Activated CD8-positive, alpha-beta memory T cell treated with anti-CD3 and anti-CD28 coated beads, Interleukin-2, amount 50 U/mL, for 1 hour (primary cell): ENCODE data around the gene HYAL2.

Experiments
- DNase-seq: peaks from one replicate; pipeline ENCODE4 v3.0.0-alpha.2; 2020; ENCODE audit errors: extremely low read depth

The HYAL2 gene

DNA sequence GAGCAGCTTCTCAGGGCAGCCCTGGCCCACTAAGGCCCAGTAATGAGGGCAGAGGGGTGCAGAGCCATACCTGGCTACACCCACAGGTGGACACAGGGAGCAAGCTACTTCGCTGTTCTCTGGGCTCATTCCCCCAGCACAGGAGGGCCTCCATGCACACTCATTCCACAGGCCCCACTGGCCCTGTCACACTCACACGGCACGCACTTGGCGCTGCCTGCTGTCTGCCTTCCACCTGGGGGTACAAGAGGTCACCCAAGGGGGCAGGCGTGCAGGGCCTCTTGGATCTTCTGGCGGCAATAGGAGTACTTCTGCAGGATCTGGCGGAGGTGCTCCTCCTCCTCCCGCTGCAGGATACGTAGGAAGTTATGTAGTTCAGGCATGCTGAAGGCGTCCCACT is 7.8 kb upstream of the HYAL2 start:
- no peak for DNase-seq

DNA sequence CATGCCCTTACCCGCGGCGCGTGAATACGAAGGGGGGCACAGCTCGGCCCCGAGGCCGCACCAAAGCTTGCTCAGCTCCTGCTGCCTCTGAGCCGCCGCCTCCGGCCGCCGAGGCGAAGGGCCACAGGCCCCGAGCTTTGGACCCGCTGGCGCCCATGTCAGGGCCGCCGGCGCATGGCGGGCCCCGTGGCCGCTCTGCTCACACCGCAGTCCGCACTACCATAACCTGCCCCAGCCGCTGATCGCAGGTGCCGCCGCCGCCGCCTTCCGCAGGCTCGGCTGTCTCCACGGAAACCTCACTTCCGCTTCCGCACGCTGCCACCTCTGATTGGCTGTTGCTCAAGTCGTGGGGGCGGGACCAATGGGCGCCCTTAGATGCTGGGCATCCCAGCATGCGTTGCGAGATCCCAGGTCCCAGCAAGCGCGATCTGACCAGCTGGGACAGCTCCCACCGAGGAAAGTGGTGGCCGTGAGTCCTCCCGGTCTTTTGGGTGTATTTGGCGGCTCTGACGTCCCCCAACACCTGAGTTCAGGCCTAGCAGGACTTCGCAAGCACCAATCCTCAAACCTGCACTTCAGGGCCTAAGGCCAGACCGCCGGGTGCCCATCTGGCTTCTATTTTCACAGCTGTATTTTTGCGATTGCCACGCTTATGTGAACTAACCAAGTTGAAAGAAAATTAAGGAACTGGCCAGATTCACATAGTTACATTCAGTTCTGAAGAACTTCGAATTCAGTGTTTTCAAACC is 5.6 kb upstream of the HYAL2 start, which contains the start of gene TUSC2:
Gene TUSC2 (minus strand): TSS at position 281 of the 749 bp plus-strand sequence. CDS start 124 bp downstream, at position 157.
- peak; percentile 90 for DNase-seq

DNA sequence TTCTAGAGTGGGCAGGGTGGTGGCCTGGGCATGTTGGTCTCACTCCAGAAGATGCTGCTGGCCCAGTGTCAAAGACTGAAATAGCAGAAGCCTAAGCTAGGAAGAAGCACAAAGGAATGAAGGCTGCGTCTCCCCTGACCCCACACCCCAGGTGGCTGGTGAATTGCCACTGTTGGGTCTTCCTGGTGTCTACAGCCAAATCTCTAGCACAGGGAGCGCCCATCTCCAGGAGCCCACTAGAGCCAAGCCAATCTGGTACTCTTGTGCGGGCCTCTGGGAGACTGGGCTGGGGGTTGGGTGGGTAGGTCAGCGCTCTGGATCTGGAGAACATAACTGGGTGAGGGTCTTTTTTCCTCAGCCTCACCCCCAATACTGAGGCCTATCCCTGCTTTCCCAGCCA is 4.6 kb upstream of the HYAL2 start:
- DNase-seq, result no peak

DNA sequence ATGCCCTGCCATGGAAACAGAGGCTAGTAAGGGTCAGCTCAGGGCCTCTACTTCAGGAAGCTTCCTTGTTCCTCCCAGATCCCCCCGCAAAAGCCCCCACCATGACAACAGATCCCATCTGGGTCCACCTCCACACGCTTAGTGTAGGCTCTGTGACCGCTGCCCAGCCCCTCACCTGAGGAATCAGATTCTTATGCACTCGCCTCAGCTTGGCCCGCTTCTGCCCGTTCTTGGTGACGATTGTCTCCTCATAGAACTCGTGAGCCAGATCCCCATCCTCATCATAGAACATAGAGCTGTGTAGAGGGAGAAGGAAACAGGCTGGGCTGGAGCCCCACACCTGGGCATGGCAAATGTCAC is 3.6 kb upstream of the HYAL2 start:
- DNase-seq, result no peak

DNA sequence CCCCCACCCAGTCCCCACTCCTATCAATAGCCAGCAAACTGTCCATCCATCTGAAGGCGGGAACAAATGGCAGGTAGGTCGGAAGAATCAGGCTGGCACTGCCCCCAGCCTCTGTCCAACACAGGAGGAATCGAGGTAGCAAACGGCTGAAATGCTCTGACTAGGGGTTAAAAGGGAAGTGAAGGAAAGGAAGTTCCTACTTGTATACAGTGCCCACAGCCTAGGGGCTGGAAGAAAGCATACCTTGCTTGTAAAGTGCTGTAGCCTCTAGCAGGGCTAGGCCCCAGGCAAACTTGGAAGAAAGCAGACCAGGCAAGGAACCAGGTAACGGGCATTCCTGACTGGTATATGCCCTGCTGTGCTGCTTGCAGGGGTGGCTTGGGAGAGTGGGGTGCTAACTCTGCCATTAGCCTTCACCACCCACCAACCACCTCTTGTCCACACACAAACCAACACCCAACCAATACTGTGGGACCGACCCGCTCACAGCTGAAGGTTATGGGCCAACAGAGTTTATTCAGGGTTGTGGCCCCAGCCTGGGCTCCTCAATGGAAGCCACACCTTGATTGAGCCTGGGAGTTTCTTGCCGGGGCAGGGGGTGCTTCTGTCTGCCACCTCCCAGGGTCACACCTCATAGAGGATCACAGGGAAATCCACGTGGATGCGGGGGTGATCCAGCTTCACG is 3.1 kb upstream of the HYAL2 start:
- DNase-seq, result no peak

DNA sequence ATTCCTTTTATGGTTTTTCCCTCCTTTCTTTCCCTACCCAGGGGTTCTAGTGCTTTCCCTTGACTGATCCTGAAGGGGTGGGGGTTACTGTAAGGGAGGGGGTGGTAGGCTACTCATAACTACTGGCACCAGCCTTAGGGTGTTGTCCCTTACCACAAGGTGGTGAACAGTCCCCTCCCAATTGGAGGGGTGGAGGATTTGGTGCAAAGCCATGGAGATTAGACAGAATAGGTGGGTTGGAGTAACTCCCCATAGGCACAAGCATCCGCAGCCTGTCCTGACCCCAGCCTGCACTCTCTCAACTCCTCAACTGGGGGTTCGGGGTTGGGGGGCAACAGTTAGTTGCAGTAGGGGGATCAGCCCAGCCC is 2.6 kb upstream of the HYAL2 start:
- DNase-seq, result no peak

DNA sequence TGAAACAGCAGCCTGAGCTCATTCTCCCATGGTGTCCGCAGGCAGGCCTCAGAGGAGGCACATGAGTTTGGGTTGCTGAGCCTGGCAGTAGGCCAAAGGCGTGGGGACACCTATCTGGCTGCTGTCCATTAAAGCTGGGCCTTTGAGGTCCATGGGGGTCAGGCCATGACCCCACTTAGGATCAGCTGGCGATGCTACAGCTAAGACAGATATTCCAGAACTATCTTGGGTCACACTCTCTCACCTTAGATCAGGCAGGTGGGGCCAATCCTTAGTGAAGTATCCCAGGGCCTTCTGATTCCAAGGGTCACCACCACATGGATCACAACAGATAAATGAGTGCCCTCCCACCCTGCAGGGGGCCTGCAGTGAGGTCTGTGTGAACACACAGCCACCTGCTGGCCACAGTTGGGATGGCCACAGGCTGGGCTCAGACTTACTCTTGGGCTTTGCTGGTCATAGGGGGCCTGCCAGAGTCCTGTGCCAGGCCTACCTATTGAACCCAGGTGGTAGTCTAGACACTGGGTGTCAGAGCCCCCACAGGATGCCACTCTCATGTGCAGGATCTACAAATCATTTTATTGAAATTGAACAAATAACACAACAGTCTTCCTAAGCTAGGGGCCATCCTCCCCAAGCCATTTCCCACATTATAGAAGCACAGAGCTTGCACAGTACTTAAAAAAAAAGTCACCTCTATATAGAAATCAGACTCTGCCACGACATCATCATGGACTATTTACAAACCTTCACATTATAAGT is 2.0 kb upstream of the HYAL2 start:
- DNase-seq, result no peak

DNA sequence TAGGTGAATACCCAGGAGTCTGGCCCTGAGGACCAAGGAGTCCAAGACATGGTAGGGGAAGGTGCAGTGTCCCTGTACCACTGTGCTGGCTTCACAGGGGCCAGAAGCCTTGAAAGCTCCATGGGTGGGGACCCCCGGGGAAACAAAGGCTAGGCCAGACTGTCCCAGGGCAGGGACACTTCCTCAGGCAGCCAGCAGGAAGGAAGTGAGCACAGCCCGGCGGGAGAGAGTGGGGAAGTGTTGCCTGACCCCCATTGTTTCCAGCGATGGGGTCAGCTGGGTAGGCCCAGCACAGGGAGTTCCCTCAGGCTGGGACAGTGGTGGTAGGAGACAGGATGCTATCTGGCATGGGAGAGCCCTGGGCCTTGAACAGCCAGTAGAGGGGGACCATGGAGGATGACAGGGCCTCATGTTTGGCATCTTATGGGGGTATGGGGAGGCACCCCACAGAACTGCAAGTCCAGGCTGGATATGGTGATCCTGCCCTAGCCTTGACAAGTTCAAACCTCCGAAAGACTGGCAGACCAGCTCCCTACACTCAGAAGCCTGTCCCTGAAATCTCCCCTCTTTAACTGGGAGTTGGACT is 1.2 kb upstream of the HYAL2 start:
- no peak for DNase-seq

DNA sequence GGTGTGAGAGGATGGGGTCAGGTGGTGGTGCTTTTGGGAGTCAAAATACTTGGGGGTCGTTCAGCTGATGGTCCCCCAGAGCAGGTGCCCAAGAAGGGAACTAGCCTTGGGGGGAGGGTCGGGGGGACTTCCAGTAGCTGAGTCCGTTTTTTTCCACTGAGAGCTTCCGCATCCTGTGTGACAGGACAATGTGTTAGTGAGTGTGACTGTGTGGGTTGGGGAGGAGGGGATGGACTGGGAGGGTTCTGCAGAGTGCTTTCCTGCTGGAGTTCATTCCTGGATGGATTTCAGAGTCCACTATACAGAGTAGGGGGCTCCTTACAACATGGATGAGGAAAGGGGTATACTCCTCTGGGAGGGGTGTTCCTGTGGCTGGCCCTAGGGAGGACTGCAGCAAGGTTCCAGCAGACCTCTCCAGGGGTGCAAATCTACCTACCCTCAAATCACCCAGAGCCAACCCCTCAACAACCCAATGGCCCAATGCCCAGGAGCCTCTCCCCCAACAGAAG is 601 bp upstream of the HYAL2 start:
- no peak for DNase-seq

DNA sequence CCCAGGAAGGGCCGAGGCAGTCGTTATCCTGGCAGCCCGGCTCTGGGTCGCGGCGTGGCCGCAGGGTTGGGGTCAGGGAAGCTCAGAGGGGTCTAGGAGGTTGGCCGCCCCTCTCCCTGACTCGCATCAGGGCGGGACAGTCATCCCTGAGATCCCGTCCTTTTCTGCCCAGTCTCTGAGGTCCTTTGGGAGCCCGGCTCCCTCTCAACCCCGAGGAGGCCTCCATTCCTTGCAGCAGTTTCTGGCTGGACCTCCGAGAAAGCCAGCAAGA is 495 bp downstream of the HYAL2 start:
- no peak for DNase-seq

DNA sequence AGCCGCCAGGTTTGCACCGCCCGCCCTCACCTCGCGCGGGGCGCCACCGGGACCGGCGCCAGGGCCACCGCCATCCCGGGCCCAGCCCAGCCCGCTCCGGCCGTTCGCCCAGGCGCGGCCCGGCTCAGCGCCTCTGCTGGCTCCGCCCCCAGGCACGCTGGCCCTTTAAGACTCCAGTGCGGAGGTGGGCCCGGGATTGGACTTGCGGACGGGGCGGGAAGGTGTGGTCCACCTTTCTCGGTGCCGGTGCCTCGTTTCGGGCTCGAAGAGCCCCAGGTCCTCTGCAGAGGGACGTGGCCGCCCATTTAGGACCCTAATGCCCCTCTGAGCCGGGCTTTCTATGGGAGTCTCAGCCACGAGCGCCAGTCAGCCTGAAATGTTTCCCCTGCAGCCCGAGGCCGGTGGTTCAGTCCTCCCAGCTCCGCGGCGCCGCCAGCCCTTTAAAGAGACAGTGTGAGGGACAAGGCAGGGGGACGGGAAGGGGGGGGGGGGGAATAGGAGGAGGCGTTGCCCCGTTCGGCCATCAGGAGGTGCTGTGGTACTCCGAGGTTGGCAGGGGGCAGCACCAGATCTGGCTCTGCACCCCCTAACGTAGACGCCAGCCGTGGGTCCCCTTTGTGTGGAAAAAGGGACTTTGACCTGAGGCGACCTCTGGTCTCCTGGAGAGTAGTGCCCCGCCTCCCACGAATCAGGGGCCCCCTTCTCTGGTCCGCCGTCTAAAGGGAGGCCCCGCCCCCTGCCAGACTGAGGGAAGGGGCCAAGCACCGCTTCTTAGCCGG is 1.0 kb downstream of the HYAL2 start:
- DNase-seq, result no peak

DNA sequence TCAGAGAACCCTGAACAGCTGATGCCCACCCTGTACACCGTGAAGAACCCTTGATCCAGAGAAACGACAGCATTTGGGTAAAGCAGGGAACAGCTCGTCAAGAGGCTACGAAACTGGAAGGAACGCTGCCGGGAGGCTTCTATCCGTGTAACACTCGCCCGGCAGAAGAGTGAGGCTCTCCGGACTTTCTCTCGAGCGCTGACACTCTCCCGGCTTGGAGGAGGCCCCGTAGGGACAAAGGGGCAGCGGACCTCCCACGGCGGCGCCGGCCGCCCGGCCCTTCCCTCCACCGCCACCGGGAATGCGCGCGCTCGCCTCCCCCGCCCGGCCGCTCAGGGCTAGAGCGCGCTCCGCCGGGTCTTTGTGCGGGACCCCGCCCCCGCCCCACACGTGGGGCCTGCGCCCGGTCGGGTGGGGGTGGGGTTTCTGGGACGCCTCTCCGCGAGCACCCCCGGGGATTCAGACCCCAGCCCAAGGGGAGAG is 1.7 kb downstream of the HYAL2 start:
- DNase-seq, result no peak

DNA sequence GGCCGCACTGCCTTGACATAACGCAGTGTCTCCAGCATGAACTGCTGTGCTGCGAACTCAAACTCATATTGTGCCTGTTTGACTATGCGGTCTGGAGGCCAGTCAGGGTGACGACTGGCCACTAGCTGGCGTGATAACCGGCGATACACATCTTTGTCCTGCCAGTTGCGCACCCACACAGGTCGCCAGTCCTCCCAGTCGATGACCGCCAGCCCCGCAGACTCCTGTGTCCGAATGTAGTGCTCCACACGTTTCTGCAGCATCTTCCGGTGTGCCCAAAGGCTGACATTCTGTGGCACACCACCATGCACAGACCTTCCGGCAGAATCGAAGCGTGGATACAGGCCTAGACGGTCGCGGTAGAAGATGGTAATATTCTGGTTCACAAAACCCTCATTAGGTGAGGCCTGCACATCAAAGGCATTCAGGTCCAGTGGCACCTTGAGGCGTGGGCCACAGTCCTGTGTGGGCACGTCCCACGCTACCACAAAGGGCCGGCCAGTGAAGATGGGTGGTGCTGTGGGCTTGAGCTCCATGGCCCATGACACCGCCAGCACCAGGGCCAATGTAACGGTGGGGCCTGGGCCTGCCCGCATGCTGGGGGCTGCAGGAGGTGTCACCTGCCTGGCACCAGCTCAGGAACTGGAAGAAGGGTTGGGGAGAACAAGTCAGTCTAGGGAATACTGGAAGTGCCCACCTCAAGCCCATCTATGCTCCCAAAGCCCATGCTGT is 2.5 kb downstream of the HYAL2 start:
- no peak for DNase-seq

DNA sequence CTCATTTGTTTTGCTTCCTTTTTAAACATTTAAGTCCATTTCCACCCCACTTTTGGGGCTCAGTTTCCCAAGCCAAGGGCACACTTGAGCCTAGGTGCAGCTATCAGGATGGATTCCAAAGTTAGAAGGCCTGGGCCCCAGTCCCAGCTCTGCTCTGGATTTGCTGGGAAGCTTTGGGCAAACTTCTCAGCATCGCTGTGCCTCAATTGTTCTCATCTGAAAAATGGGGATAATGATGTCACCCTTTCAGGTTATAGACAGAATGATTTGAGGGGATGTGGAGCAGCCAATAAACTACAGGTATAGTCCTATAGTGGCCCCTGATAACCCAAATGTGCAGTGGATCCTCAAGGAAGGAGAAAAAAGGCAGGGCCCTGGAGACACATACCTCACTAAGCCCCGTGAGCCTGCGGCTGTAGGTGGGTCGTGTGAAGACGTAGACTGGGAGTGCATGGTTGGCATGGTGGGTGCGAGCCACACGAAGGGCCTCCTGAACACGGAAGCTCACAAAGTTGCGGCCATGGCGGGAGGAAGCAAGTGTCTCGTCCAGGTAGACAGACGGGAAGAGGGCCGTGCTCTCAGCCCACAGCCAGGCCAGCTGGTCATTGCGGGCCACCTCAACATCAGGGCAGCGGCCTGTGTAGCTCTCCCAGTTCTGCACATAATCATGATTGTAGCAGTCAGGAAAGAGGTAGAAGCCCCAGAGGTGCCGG is 3.2 kb downstream of the HYAL2 start:
- DNase-seq, result no peak

DNA sequence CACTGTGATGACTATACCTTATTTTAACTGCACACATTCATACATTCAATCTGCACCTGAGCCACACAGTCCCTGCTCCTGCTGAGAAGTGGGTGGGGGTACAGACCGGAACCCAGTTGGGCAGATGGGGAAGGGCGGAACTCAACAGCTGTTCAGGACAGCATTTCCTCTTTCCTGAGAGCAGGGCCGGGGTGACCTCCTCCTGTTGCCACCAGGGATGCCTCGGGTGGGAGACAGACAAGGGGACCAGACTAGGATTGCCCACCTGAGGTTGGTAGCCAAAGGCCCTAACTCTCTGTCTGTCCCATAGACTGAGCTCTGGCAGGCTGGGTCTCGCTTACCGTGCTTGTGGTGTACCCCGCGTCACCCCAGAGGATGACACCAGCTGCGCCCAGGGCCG is 3.9 kb downstream of the HYAL2 start:
- DNase-seq, result no peak

DNA sequence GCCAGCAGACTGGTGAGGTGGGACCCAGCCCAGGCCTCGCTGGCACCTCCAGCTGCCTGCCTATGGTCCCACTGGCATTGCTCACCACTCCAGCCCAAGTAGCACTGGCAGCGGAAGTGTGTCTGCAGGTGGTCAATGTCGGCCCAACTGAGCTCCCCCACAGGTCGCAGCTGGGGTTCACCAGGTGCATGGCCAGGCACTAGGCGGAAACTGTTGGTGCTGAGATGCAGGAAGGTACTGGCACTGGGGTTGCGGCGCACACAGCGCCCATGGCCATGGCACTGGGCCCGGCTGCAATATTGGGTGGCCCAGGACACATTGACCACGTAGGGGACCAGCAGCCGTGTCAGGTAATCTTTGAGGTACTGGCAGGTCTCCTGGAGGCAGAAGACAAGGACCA is 4.4 kb downstream of the HYAL2 start:
- no peak for DNase-seq

DNA sequence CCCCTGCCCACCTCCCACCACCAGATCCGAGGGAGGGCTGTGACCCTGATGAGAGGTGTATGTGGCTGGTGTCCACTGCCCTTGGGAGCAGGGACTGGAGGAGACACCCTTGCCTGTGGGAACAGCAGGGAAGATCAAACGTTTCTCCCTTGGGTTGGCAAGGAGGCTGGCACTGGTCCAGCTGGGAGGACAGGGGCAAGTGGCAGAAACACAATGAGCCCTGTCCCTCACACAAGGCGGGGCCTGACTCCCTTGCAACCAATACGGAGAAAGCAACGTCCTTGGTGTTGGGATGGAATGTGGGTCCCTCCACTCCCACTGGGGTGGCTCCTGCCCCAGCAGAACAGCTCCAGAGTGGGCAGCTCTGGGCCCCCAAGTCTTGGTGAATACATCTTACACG is 5.2 kb downstream of the HYAL2 start:
- no peak for DNase-seq

DNA sequence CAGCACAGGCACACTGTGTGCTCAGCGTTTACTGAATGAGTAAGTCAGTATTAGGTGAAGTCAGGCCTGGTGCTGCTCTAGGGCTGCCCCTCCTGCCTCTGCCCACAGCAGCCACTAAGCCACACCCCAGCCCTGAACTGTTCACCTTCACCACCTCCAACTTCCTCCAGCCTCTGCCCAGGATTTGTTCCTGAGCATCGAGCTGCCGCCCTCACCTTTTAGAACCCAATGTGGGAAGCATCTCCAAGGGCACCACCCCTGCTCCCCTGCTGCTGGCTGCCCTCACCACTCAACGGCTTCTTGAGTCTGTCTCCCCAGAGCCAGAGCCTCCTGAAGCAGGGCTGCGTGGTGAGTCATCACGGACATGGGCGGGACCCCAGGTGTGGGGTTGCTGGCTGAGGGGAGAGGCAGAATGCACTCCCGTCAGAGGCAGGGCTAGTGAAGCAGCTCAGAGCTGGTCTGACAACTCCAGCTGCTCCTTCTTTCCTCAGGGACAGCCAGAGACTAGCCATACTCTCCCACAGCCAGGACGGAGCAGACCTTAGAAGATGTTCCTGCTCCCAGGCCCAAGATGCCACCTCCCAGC is 5.8 kb downstream of the HYAL2 start:
- no peak for DNase-seq

DNA sequence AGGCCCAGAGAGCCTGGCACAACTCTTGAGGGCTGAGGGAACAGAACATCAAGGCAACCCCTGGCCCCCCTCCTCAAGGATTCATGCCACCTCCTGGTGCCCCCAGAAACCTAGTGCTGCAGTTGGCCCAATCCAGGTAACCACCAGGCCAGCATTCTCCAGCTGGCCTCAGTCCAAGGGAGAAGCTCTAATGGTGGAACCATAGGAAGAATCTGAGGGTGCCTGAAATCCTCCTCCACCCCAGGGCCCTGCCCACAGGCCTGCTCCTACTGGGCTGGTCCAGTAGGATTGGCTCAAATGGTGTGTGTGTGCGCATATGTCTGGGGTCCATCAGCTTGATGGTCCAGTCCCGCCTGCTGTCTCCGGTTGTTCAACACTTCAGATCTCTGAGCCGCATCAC is 7.7 kb downstream of the HYAL2 start:
- DNase-seq, result no peak

DNA sequence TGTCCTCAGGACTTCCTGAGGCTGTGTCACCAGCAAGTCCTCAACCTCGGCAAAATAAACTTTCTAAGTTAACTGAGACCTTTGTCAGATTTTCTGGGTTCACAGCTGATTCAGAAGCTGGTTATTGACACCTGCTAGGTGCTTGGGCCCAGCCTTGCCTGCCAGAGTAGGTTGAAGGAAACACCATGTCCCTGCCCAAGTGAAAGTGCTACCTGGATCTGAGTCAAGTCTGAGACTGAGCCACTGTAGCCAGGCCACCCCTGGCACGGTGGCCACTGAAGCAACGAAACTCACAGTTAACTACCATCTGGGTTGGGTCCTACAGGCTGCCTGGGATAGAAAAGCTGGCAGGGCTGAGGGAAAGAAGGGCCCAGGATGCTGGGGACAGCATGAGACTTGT is 8.2 kb downstream of the HYAL2 start:
- DNase-seq, result no peak
